A549 treated with AZD9567 at 1 μM for 4 hours (cell line): ENCODE data around the gene PHKG1. TPM values are rescaled to one million over a fixed set of nuclear protein-coding genes. Genes with fewer than 3 reads are reported as not detected.

ENCODE experiments used
- total RNA-seq: library from RNA; stranded (reverse); fragments of 200-300 nt; extraction: Qiagen RNA extraction; gene quantifications from 5 replicates; pipeline ENCODE4 v1.2.3, GENCODE V29; 2022; ENCODE audit not compliant: insufficient read depth

Gene PHKG1
- total RNA-seq: 0.61 to 0.99 TPM (median 0.80 TPM) in 4 of 5 replicates, not detected in the other

DNA sequence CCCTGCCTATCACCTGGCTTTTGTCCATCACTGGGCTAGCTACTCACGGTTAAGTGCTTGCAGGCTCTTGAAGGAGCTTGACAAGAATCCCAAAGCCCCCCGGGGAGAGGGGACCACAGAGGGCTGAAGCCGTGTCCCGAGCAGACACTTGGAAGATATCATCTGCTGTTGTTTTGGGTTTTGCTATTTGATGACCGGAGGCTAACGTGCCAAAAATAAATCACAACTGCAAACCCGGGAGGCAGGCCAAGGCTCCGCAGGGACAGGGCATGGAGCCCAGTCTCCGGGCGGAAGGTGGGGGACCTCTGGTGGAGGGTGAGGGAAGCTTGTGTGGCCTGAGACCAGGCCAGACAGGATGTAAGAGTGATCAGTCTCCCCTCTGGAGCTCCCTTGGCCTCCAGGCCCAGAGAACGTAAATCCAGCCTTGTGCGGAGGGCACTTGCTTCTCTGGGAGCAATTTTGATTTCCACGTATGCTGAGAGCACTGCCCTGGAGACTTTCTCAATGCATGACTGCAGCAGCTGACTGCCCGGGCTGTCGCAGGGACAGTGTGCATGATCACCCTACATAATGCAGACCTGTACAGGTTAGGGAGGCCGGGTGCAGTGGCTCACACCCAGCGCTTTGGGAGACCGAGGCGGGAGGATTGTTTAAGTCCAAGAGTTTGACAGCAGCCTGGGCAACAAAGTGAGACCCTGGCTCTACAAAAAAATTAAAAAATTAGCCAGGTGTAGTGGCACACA is at the start of gene PHKG1:
Gene PHKG1, minus strand, starts transcription at position 164 of the 743 bp plus-strand sequence. CDS start 4,011 bp downstream, outside the sequence.

DNA sequence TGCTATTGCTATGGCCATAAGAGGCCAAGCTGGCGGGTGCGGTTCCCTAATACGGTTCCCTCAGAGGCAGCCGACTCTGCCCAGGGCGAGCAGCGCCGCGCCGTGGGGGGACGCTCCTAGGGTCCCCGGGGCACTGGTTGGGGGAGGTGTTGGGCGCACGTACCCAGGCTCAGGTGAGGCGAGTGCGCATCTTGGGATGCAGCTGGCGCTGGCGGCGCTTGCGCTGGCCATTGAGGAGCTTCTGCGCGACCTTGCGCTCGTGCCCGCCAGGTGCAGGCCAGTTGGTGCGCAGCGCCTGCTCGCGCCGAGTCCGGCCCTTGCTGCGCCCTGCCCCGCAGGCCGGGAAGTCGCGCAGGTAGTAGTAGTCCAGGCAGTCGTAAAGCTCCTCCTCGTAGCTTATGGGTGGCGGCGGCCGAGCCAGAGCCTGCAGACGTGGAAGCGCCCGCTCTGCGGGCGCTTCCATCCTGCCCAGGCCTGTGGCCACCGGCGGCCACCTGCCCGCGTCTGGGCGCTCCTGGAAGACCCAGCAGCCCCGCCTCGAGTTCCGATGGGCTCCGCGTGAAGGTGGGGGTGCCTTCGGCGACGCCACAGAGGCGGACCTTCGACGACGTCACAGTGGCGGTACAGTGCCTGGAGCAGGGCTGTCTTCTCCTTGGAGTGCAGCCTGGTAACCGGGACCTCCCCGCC is 23.2 kb upstream of the PHKG1 start, which contains the start of gene NUPR2:
Gene NUPR2, minus strand, starts transcription at position 566 of the 687 bp plus-strand sequence. Its CDS starts 103 bp downstream, at position 463.

DNA sequence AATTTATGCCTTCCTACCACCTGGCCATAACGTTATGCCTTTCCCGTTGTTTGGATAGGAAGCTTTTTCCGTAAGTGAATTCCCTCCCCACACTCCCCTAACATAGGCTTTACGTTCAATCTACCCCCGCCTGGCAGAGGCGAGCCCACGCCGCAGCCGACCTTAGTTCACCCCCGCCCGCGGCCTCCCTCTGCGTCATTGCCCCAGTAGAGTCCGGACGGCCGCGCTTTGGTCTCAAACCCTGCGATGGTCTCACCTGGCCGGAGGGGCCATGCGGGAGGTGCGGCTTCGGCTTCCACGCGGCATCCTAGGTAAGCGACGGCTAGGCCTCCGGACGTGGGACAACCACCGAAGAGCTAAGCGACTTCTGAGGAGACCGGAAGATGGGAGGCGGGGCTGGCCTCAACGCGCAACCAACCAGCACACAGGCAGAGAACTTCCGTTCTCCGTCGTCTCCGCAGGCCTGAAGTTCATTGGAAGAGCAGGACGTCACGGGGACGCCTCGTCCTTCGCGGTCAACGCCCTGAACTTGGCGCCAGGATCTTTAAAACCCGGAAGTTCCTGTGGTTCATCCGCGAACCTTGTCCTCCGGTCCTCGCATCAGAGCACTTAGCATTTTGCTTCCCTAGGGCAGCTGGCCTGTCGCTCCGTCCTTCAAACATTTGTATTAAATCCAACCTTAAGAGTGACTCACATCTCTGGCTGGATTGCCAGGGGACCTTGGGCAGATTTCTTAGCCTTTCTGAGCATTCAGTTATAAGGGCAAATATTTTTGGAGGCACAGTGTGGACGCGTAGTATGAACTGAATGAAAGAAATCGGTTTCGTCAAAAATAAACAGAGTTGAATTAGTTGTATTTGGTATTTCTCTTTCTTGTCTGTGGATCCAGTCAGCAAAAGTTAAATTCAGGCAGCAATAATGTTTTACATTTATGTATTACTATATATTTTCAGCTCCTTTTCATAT is 13.6 kb upstream of the PHKG1 start, which contains the start of gene CHCHD2:
Gene CHCHD2, minus strand, starts transcription at position 369 of the 966 bp plus-strand sequence. Its CDS starts 63 bp downstream, at position 306.

DNA sequence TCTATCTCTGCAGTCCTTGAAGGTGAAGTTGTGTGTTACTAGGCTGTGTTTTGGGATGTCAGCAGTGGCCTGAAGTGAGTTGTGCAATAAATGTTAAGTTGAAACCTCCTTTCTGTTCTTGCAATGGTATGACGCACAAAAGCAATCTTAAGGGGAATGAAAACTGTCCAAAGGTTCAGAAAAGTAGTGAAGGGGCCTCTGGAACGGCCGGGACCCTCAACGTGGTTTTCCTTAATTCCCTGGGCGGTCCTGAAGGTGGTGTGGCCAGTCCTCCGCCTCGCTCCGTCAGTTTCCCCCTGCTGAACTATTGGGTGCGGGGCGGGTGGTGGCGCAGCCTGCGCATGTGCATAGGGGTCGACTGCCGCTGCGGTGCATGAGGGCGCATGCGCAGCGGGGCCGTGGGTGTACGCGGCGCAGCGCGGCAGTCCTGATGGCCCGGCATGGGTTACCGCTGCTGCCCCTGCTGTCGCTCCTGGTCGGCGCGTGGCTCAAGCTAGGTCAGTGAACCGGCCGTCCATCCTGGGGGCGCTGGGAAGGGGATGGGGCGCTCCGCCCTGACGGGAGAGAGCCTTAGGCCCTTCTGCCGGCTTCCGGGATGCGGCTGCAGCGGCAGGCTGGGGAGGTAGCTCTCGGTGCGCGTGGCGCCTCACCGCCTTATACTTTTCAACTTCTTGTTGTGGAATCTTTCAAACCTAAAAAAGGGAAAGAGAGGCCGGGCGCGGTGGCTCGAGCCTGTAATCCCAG is 28.7 kb downstream of the PHKG1 start, which contains the start of gene SUMF2:
Gene SUMF2, plus strand, starts transcription at position 405 of the 744 bp plus-strand sequence. Its CDS starts 26 bp downstream, at position 431.

DNA sequence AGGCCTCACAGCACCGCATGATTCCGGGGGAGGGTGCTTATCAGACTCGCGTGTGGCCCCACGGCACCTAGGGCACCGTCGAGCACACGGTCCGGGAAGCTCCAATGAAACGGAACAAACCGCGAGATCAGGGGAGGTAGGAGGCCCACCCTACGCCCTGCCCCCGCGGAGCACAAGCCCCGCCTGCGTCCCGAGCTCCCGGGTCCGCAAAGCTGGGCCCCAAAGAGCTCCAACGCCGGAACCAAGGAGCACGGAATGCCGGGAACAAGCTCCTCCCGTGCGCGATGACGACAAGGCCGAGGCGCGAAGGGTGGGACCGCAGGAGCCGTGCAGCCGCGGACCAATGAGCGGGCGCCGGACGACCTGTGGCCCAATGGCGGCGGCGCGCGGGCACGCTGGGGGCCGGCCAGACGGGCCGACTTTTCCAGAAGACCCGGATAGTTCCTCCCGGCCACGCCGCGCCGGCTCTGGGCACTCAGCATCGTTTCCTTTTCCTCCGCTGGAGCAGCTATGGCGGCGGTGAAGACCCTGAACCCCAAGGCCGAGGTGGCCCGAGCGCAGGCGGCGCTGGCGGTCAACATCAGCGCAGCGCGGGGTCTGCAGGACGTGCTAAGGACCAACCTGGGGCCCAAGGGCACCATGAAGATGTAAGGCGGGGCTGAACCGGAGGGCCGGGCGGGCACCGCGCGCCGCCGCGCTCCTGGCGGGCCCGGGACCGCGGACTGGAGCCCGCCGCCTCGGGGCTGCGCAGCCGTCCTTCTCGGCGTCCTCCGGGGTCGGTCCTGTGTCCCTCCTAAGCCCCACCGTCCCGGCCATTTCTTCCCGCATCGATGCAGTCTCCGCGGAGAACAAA is 41.2 kb downstream of the PHKG1 start, which contains the start of the genes CCT6A and PSPH:
Gene CCT6A, plus strand, starts transcription at position 427 of the 853 bp plus-strand sequence. Its CDS starts 84 bp downstream, at position 511.
Gene PSPH, minus strand, starts transcription at position 106 of the 853 bp plus-strand sequence. CDS start 30,232 bp downstream, outside the sequence.

Other genes starting within 250 kb of the PHKG1 start
- gene SEPTIN14, start 230.2 kb downstream of the PHKG1 start, total RNA-seq: not detected in 5 replicates
- 0.62 to 1.3 TPM (median 0.77 TPM) in 5 replicates for gene ZNF713, start 205.5 kb downstream of the PHKG1 start, total RNA-seq
- 20.2 to 29.2 TPM (median 27.1 TPM) in 5 replicates for gene MRPS17, start 141.1 kb downstream of the PHKG1 start, total RNA-seq
- gene NIPSNAP2, start 128.4 kb downstream of the PHKG1 start, total RNA-seq: 42.1 to 54.9 TPM (median 54.6 TPM) in 5 replicates
- 22.1 to 30.0 TPM (median 22.2 TPM) in 5 replicates for gene PSPH, start 41.5 kb downstream of the PHKG1 start, total RNA-seq
- 268 to 329 TPM (median 271 TPM) in 5 replicates for gene CCT6A, start 41.2 kb downstream of the PHKG1 start, total RNA-seq
- 110 to 140 TPM (median 113 TPM) in 5 replicates for gene SUMF2, start 28.7 kb downstream of the PHKG1 start, total RNA-seq
- 632 to 755 TPM (median 702 TPM) in 5 replicates for gene CHCHD2, start 13.5 kb upstream of the PHKG1 start, total RNA-seq
- not detected in 5 replicates for gene NUPR2, start 23.5 kb upstream of the PHKG1 start, total RNA-seq